K562 (cell line): ENCODE data around the gene NBPF6. TPM values are rescaled to one million over a fixed set of nuclear protein-coding genes. Genes with fewer than 3 reads are reported as not detected.
A peak's percentile ranks its signal among the peaks of the same experiment; 100 is the strongest.
"Not testable (repeated sequence)": the region's sequence is repeated elsewhere in the genome, so short reads cannot be mapped to it uniquely, and the experiment has no call there.

Experiments used
- ATAC-seq: fragments of 200-7000 bp; cut with Tn5 transposase; 3 replicates; pipeline ENCODE4 v1.9.1; 2020; ENCODE audit warnings: moderate library complexity
- BruUV-seq: library from RNA; stranded (reverse); fragments of 400-500 nt; replicated peaks from 2 replicates; lab custom pipeline; 2021; lab: Mats Ljungman, UMichigan
- CTCF ChIA-PET: fragments of 300-600 bp; formaldehyde crosslinking; extraction: SDS; loops from one replicate; lab custom pipeline; 2021; ENCODE audit warnings: low intra/inter-chr PET ratio; lab: Yijun Ruan, JAX
- POLR2A ChIA-PET: fragments of 300-600, 350-650 bp; sonication (Branson Sonifier 250); formaldehyde crosslinking; extraction: SDS; loops from one replicate; lab custom pipeline; 2021; ENCODE audit warnings: antibody characterized with exemption, inconsistent platforms; lab: Yijun Ruan, JAX
- DNase-seq, 4 experiments: peaks; one replicate each; pipeline versions ENCODE4 v3.0.0 to v3.0.0-alpha.2; 2011 to 2018; ENCODE audit warnings: low spot score in 3 of 4, mixed read lengths in 3 of 4; ENCODE audit errors: extremely low read depth in 1 of 4
- FAIRE-seq: peaks from 2 replicates; lab custom pipeline; 2011; peaks lifted over from hg19 to GRCh38; lab: Jason Lieb, UNC
- H2AFZ ChIP-seq: 2 replicates; pipeline ENCODE4 v1.6.0; 2011; ENCODE audit warnings: low read depth, low read length, control low read depth, inconsistent platforms
- H3K27ac ChIP-seq: fragments of 200-600 bp; 3 replicates; pipeline ENCODE4 v1.8.0; 2011; ENCODE audit warnings: low read depth, mild to moderate bottlenecking, control low read depth, inconsistent platforms, low read length, moderate library complexity, mixed read lengths; ENCODE audit errors: extremely low read depth
- H3K27me3 ChIP-seq, 2 experiments: fragments of 300-600 bp in 1 of 2; 2 replicates in 1 of 2; 3 replicates in 1 of 2; pipeline versions ENCODE4 v1.6.0 to v1.8.0; 2011; ENCODE audit warnings: inconsistent platforms in 2 of 2, low read length in 2 of 2, mild to moderate bottlenecking in 1 of 2, mixed read lengths in 1 of 2, moderate library complexity in 1 of 2; ENCODE audit not compliant: control insufficient read depth in 2 of 2, insufficient read depth in 2 of 2
- H3K36me3 ChIP-seq: fragments of 300-600 bp; 3 replicates; pipeline ENCODE4 v1.8.0; 2011; ENCODE audit warnings: mild to moderate bottlenecking, low read length, inconsistent platforms; ENCODE audit not compliant: control insufficient read depth, insufficient read depth
- H3K4me1 ChIP-seq, 2 experiments: fragments of 200-600 bp in 1 of 2; replicated peaks in 1 of 2; 2 replicates in 1 of 2; 3 replicates in 1 of 2; pipeline versions ENCODE4 v1.5.1 to v1.8.0; 2011; ENCODE audit warnings: inconsistent platforms in 2 of 2, low read length in 2 of 2, mild to moderate bottlenecking in 1 of 2, mixed read lengths in 1 of 2, moderate library complexity in 1 of 2; ENCODE audit not compliant: control insufficient read depth in 2 of 2, insufficient read depth in 2 of 2
- H3K4me2 ChIP-seq: 2 replicates; pipeline ENCODE4 v1.6.1; 2011; ENCODE audit warnings: low read length, control low read depth, inconsistent platforms, mixed read lengths; ENCODE audit not compliant: insufficient read depth
- H3K4me3 ChIP-seq: fragments of 200-600 bp; sonication (generic), shearing (Covaris generic); 2 replicates; pipeline ENCODE4 v1.5.1; 2016; ENCODE audit warnings: control low read depth, inconsistent platforms
- H3K79me2 ChIP-seq: fragments of 200-600 bp; 3 replicates; pipeline ENCODE4 v1.8.0; 2011; ENCODE audit warnings: low read length, inconsistent platforms; ENCODE audit not compliant: control insufficient read depth, insufficient read depth
- H3K9ac ChIP-seq, 2 experiments: 2 replicates each; pipeline versions ENCODE4 v1.6.0 to v1.6.1; 2011; ENCODE audit warnings: low read depth in 2 of 2, low read length in 2 of 2, control low read depth in 1 of 2, inconsistent platforms in 1 of 2, mild to moderate bottlenecking in 1 of 2, mixed read lengths in 1 of 2; ENCODE audit not compliant: insufficient read depth in 1 of 2
- H3K9me1 ChIP-seq: one replicate; pipeline ENCODE4 v1.6.0; 2011; ENCODE audit warnings: inconsistent platforms, mild to moderate bottlenecking, low read length, moderate library complexity; ENCODE audit not compliant: control insufficient read depth, insufficient read depth
- H3K9me3 ChIP-seq: replicated peaks from 2 replicates; pipeline ENCODE4 v1.5.1; 2011; ENCODE audit warnings: low read depth, low read length, inconsistent platforms; ENCODE audit not compliant: control insufficient read depth, insufficient read depth
- H4K20me1 ChIP-seq: replicated peaks from 2 replicates; pipeline ENCODE4 v1.6.1; 2011; ENCODE audit warnings: low read length, inconsistent platforms, mixed read lengths; ENCODE audit not compliant: control insufficient read depth, insufficient read depth
- BCOR ChIP-seq: fragments of 450-650 bp; IDR thresholded peaks from 2 replicates; pipeline ENCODE4 v1.6.1; 2016
- CBFA2T2 ChIP-seq: fragments of 450-650 bp; conservative IDR thresholded peaks from 2 replicates; pipeline ENCODE4 v1.6.1; 2017; ENCODE audit warnings: mild to moderate bottlenecking
- SMARCA5 ChIP-seq: fragments of 450-650 bp; IDR thresholded peaks from 2 replicates; pipeline ENCODE4 v1.6.1; 2016
- TAF15 ChIP-seq: fragments of 200-400 bp; formaldehyde crosslinking; IDR thresholded peaks from 2 replicates; pipeline ENCODE4 v1.6.1; 2017; ENCODE audit warnings: mild to moderate bottlenecking, low read depth, low read length, moderate library complexity
- ZNF146 ChIP-seq: IDR thresholded peaks from one replicate; pipeline ENCODE4 v1.6.1; 2018; ENCODE audit warnings: missing compliant biosample characterization; ENCODE audit not compliant: unreplicated experiment
- ZNF316 ChIP-seq: fragments of 450-650 bp; IDR thresholded peaks from 2 replicates; pipeline ENCODE4 v1.6.1; 2016
- ZNF507 ChIP-seq: conservative IDR thresholded peaks from 2 replicates; pipeline ENCODE4 v1.6.1; 2017; ENCODE audit warnings: missing genetic modification characterization, missing compliant biosample characterization
- WGBS: fragments of 100-300 bp; shearing (Covaris generic); methylation state at CpG from one replicate; pipeline ENCODE4 v1.1.6; 2016; ENCODE audit warnings: low coverage, mixed read lengths; ENCODE audit not compliant: insufficient coverage; ENCODE audit errors: missing lambda C conversion rate; 5-methylcytosine and 5-hydroxymethylcytosine counted together
- in situ Hi-C: fragments of 300-500 bp; cut with MboI; formaldehyde crosslinking; loops from 4 replicates; pipeline ENCODE4 v1.15.0; 2018; ENCODE audit warnings: inconsistent platforms, mixed read lengths
- intact Hi-C: fragments of 100-400 bp; cut with micrococcal nuclease; formaldehyde crosslinking; loops from 2 replicates; pipeline ENCODE4 v1.14.2; 2022
- polyA plus RNA-seq, 8 experiments: library from polyadenylated mRNA; depleted of rRNA in 4 of 8; stranded (reverse) in 5 of 8; unstranded in 3 of 8; fragments of >200 nt; fragmentation: Nextera tagmentation in 2 of 8; fragmentation: Illumina TruSeq in 1 of 8; extraction: Ambion mirVana in 2 of 8; extraction: Trizol in 1 of 8; gene quantifications; 2 replicates each; pipeline versions ENCODE4 v1.2.1 to v1.2.3, GENCODE V29; 2011 to 2014; ENCODE audit warnings: inconsistent platforms in 1 of 8, missing spikeins in 1 of 8
- total RNA-seq, 7 experiments: library from RNA; depleted of rRNA in 6 of 7; stranded (reverse); fragments of >200 nt in 6 of 7; fragmentation: Illumina TruSeq in 2 of 7; extraction: Trizol in 2 of 7; gene quantifications; 2 replicates each; pipeline versions ENCODE4 v1.2.1 to v1.2.3, GENCODE V29; 2011 to 2021; ENCODE audit warnings: low replicate concordance in 1 of 7

Gene NBPF6
- total and polyA plus RNA-seq, 9 of the 15 experiments (the other 6 are each of a cell fraction or from before 2014, with no cell fraction given): 2.7 to 10.0 (median 6.0) TPM

DNA sequence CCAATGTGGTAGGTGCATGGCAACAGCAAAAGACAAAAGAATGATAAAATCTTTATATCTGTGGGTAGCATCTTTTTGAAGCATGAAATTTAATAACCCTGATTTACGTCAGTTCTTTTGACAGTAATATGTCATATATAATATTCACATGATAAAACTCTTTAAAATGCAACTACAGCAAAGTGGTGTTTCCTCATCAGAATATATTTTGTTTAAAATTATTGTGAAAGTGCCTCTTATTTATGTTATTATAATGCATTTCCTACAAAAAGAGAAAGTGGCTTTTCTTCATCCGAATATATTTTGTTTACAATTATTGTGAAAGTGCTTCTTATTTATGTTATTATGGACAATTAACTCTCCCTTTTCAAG, 62.9 kb downstream of the NBPF6 start:
- POLR2A ChIA-PET: interaction anchor here (0.8 to 2.3 kb wide), 5 partner anchors 9 to 389 kb away, joined by 3 to 12 read pairs (median 5); partner anchors contain the start of genes EEIG2 and PRPF38B
- Histone ChIP-seq H3K9me1 (no peaks in the 10 kb centered on the region), H3K79me2 (no peaks in the 10 kb centered on the region)
- WGBS: 4% methylated on average over 2 of the region's 2 CpGs
- FAIRE-seq: no peak
- TF ChIP-seq CBFA2T2 (no peak), TAF15 (no peak), ZNF316 (peak; percentile 20; the same call in 1 of the 2 replicates), ZNF507 (peak; percentile 59)
- TF ChIP-seq, all 486 proteins: peak for 2
- CTCF ChIA-PET: interaction anchor here (0.8 to 4.9 kb wide), 8 partner anchors 46 to 731 kb away, joined by 3 to 69 read pairs (median 9); partner anchors contain the start of gene EEIG2
- no peak for ATAC-seq
- BruUV-seq: no TSS peak
- in situ Hi-C loops: loop anchor here (5.0 kb wide), 1 partner anchor 49 kb away; the partner anchor contains the start of gene EEIG2
- Histone ChIP-seq H3K4me3 (no peak overlapping the region), H3K4me1 (no peaks in the 10 kb centered on the region), H4K20me1 (no peaks in the 10 kb centered on the region), H3K4me2 (no peak overlapping the region), H2AFZ (peak overlapping the region; percentile 16), H3K9ac (no peak overlapping the region), H3K27ac (no peak overlapping the region), H3K36me3 (no peaks in the 10 kb centered on the region), H3K9me3 (no peaks in the 10 kb centered on the region), H3K27me3 (no peaks in the 10 kb centered on the region)
- intact Hi-C loops: loop anchor here (2.0 to 5.0 kb wide), 5 partner anchors 58 to 731 kb away; partner anchors contain the start of gene ELAPOR1
- no peak for DNase-seq

GRCh38 chr1:108513914-108514313, 63.8 kb downstream of the NBPF6 start:
- ATAC-seq, H2AFZ ChIP-seq, H3K4me3 ChIP-seq, BruUV-seq, H3K79me2 ChIP-seq, DNase-seq, H3K9ac ChIP-seq, H3K27ac ChIP-seq, H4K20me1 ChIP-seq, H3K27me3 ChIP-seq, H3K4me2 ChIP-seq, POLR2A ChIA-PET, H3K36me3 ChIP-seq, FAIRE-seq, H3K4me1 ChIP-seq, H3K9me1 ChIP-seq, H3K9me3 ChIP-seq: not testable (repeated sequence)
- TF ChIP-seq ZNF146 (CRISPR knock-in tag) (peak; percentile 83), BCOR (0 out of 2 replicates have a peak, but pooled peaks have one; percentile 48), SMARCA5 (0 out of 2 replicates have a peak, but pooled peaks have one; percentile 10)
- intact Hi-C loops: loop anchor here (2.0 to 5.0 kb wide), 5 partner anchors 57 to 732 kb away; partner anchors contain the start of gene ELAPOR1
- CTCF ChIA-PET: interaction anchor here (0.6 to 4.9 kb wide), 4 partner anchors 46 to 139 kb away, joined by 3 to 69 read pairs (median 34); partner anchors contain the start of gene EEIG2
- 81% methylated on average over 2 of the region's 2 CpGs for WGBS
- in situ Hi-C loops: loop anchor here (5.0 kb wide), 1 partner anchor 48 kb away; the partner anchor contains the start of gene EEIG2
